ENCODE measurements around the gene HNF1B.
A peak's percentile ranks its signal among the peaks of the same experiment; 100 is the strongest.

HNF1B gene

DNA sequence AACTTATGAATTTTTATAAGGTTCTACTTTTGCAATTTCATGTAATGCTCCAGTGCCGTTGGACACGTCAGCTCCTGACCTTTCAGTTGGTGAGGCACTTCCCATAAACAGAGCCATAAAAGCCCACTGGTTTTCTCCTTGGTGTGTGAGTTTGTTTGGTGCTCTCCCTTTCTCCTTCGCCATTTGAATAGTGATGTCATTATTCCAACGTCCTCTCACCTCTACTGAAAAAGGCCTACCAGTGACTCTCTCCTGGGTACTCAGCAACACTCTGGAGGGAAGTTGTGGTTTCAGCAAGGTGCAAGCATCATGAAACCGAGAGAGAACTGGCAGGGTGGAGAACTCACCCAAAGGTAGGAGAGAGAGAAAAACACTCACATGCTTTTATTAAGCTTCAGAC, 29.6 kb upstream of the HNF1B start:
- no peaks in the 10 kb centered on the region for H3K27me3 ChIP-seq (replicated peaks; ENCODE audit: control insufficient read depth, insufficient read depth, low read length)
- no peaks in the 10 kb centered on the region for H3K36me3 ChIP-seq (ENCODE audit: control insufficient read depth, insufficient read depth, low read length)
- TF ChIP-seq, protein P1, sequence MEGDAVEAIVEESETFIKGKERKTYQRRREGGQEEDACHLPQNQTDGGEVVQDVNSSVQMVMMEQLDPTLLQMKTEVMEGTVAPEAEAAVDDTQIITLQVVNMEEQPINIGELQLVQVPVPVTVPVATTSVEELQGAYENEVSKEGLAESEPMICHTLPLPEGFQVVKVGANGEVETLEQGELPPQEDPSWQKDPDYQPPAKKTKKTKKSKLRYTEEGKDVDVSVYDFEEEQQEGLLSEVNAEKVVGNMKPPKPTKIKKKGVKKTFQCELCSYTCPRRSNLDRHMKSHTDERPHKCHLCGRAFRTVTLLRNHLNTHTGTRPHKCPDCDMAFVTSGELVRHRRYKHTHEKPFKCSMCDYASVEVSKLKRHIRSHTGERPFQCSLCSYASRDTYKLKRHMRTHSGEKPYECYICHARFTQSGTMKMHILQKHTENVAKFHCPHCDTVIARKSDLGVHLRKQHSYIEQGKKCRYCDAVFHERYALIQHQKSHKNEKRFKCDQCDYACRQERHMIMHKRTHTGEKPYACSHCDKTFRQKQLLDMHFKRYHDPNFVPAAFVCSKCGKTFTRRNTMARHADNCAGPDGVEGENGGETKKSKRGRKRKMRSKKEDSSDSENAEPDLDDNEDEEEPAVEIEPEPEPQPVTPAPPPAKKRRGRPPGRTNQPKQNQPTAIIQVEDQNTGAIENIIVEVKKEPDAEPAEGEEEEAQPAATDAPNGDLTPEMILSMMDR (IDR thresholded peaks at IDR 0.05; ENCODE audit: insufficient read depth, low read length, poor library complexity, severe bottlenecking): no peak
- peak; percentile 77 for DNase-seq (ENCODE audit: extremely low read depth, insufficient read length)
- H3K4me3 ChIP-seq (replicated peaks; ENCODE audit: low read depth, low read length): no peak overlapping the region

DNA sequence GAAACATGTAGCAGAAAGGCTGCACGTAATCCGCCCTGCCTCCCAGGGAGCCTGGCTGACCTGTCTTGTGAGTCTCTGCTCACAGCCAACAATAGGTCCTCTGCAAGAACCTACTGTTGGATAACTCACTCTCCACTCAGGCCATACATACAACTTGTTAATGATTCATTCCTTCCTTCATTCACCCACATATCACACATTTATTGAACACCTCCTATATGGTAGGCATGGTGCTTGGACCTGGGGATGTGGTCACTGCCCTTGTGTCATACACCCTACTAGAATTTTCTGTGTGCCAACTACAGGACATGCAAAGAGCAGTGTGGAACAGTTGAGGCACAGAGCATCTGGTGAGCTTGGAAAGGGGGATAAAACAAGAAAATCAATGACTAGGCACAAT, 28.1 kb upstream of the HNF1B start:
- TF ChIP-seq, protein P1 (IDR thresholded peaks at IDR 0.05; ENCODE audit: insufficient read depth, low read length, poor library complexity, severe bottlenecking): no peak
- Histone ChIP-seq H3K4me3 (replicated peaks; ENCODE audit: low read depth, low read length) (no peak overlapping the region), H3K27me3 (replicated peaks; ENCODE audit: control insufficient read depth, insufficient read depth, low read length) (no peaks in the 10 kb centered on the region), H3K36me3 (ENCODE audit: control insufficient read depth, insufficient read depth, low read length) (no peaks in the 10 kb centered on the region)
- DNase-seq (ENCODE audit: extremely low read depth, insufficient read length): no peak

DNA sequence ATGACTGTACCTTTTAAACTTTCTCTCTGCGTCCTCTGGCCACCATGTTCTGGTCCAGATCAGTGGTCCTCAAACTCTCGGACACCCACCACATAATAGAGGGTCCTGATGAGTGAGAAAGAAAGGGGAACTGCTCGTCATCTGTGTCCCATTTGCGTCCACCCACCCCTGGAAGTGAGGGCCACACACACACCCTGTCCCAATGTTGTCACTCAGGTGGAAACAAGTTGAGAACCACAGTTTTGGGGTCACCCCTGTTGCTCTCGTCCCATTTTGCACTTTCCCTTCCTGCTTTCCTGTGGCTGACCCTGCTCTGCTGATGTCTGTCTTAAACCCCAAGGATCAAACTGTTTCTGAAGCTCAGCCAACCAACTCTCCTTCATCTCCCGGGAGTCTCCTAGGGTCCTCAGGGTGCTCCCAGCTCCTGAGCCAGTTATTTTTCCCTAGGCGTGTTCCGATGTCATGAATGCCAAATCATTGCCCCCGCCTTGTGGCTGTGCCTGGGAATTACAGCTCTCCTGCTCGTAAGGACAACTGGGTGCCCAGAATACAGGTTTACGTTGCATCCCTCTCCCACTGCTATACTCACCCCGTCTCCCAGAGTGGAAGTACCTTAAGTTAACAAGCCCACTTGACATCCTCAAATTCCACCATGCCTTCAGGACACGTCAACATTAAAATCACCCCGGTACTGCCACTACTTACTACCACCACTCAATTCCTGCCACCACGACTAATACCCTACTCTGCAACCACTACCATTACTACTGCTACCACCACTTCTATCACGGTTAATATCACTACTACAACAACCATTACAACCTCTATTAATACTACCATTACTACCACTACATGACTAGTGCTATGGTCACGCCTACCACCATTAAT, 26.0 kb upstream of the HNF1B start:
- TF ChIP-seq, protein P1 (IDR thresholded peaks at IDR 0.05; ENCODE audit: insufficient read depth, low read length, poor library complexity, severe bottlenecking): peak; percentile 65
- H3K4me3 ChIP-seq (replicated peaks; ENCODE audit: low read depth, low read length): no peak overlapping the region
- no peak for DNase-seq (ENCODE audit: extremely low read depth, insufficient read length)

DNA sequence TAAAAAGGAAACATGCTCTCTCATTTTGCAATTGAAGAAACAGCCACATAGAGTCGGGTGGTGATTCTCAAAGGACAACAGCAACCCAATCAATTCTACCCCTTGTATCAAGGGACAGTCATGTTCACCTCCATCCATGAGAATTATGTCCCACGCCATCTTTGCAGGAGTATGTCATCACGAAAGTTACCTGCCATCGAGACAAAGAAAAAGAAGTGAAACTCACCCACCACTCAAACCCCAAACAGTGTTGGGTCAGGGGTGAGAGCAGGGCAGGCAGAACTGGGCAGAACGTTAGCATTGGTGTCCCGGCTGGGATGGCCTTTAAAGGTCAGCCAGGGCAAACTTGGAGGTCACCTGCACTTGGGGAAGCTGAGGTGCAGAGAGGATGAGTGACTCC, 24.2 kb upstream of the HNF1B start:
- Histone ChIP-seq H3K36me3 (ENCODE audit: control insufficient read depth, insufficient read depth, low read length) (no peaks in the 10 kb centered on the region), H3K4me3 (replicated peaks; ENCODE audit: low read depth, low read length) (no peak overlapping the region), H3K27me3 (replicated peaks; ENCODE audit: control insufficient read depth, insufficient read depth, low read length) (no peaks in the 10 kb centered on the region)
- peak; percentile 35 for DNase-seq (ENCODE audit: extremely low read depth, insufficient read length)
- TF ChIP-seq, protein P1 (IDR thresholded peaks at IDR 0.05; ENCODE audit: insufficient read depth, low read length, poor library complexity, severe bottlenecking): no peak

More for the DNA sequence above, 26.0 kb upstream of the HNF1B start:
- Histone ChIP-seq H3K27me3 (replicated peaks; ENCODE audit: control insufficient read depth, insufficient read depth, low read length) (no peaks in the 10 kb centered on the region), H3K36me3 (ENCODE audit: control insufficient read depth, insufficient read depth, low read length) (no peaks in the 10 kb centered on the region)

DNA sequence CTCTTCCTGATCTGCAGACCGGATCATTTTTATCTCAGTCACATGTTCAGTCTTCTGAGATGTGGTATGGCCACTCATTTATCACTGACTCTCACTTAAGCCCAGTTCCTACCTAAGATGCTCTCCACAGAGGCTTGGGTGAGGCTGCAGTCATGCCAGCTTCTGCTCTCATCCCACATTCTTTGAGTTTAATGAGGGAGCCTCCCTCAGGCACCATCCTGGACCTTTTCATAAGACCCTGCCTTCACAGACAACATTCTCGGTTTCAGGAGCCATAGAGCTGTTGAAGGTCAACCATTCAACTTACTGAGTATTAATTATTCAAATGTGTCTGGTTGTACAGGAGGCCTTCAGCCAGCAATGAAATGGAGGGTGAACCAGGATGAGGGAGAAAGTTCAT, 23.6 kb upstream of the HNF1B start:
- Histone ChIP-seq H3K36me3 (ENCODE audit: control insufficient read depth, insufficient read depth, low read length) (no peaks in the 10 kb centered on the region), H3K4me3 (replicated peaks; ENCODE audit: low read depth, low read length) (no peak overlapping the region), H3K27me3 (replicated peaks; ENCODE audit: control insufficient read depth, insufficient read depth, low read length) (no peaks in the 10 kb centered on the region)
- TF ChIP-seq, protein P1 (IDR thresholded peaks at IDR 0.05; ENCODE audit: insufficient read depth, low read length, poor library complexity, severe bottlenecking): no peak
- DNase-seq (ENCODE audit: extremely low read depth, insufficient read length): no peak
